ENCODE results near the gene ESD.
"Not testable (repeated sequence)": the region's sequence is repeated elsewhere in the genome, so short reads cannot be mapped to it uniquely, and the experiment has no call there.

Gene ESD

DNA sequence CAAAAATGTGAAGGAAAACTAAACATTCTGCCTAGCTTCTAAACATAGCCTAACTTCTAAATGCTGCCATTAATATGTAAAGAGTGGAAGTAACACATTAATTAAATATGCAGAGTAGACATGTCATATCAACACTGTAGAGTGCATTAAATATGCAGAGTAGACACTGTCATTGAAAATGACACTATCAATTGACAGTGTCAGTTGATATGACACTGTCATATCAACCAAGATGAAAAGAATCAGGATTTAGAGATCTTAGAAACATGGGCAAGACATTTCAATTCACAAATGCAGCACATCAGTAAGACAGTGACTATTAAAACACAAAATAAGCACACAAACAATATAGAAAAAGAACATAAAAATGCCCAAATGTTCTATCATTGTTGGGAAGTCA lies 25.3 kb downstream of the ESD start:
- no peak overlapping the region for H3K4me3 ChIP-seq (ENCODE audit: insufficient read depth, low read length, poor library complexity, severe bottlenecking)
- no peak overlapping the region for H3K9ac ChIP-seq (ENCODE audit: low read length)
- H3K79me2 ChIP-seq (ENCODE audit: insufficient read depth, low read length) = no peaks in the 10 kb centered on the region
- TF ChIP-seq, protein P1, sequence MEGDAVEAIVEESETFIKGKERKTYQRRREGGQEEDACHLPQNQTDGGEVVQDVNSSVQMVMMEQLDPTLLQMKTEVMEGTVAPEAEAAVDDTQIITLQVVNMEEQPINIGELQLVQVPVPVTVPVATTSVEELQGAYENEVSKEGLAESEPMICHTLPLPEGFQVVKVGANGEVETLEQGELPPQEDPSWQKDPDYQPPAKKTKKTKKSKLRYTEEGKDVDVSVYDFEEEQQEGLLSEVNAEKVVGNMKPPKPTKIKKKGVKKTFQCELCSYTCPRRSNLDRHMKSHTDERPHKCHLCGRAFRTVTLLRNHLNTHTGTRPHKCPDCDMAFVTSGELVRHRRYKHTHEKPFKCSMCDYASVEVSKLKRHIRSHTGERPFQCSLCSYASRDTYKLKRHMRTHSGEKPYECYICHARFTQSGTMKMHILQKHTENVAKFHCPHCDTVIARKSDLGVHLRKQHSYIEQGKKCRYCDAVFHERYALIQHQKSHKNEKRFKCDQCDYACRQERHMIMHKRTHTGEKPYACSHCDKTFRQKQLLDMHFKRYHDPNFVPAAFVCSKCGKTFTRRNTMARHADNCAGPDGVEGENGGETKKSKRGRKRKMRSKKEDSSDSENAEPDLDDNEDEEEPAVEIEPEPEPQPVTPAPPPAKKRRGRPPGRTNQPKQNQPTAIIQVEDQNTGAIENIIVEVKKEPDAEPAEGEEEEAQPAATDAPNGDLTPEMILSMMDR (IDR thresholded peaks at IDR 0.05; ENCODE audit: insufficient read depth, low read length, poor library complexity, severe bottlenecking) = no peak
- no peak for TF ChIP-seq EZH2phosphoT487 (conservative IDR thresholded peaks at IDR 0.05; ENCODE audit: low read length)
- H3K27me3 ChIP-seq (ENCODE audit: low read length) = no peaks in the 10 kb centered on the region
- H3K4me2 ChIP-seq (ENCODE audit: low read depth, low read length, poor library complexity, severe bottlenecking) = no peak overlapping the region
- H4K20me1 ChIP-seq (ENCODE audit: low read depth, low read length) = no peaks in the 10 kb centered on the region
- no peak overlapping the region for H3K27ac ChIP-seq (ENCODE audit: low read depth, low read length)
- H3K36me3 ChIP-seq (ENCODE audit: low read length) = peaks cover 39% of the 10 kb centered on the region
- no peaks in the 10 kb centered on the region for H3K9me3 ChIP-seq (ENCODE audit: insufficient read depth, low read length)
- H3F3A ChIP-seq (ENCODE audit: insufficient read depth) = no peaks in the 10 kb centered on the region
- H2AFZ ChIP-seq (ENCODE audit: low read depth, low read length, severe bottlenecking) = no peak overlapping the region
- H3K9me2 ChIP-seq (replicated peaks; ENCODE audit: insufficient read depth, low read length) = no peaks in the 10 kb centered on the region

DNA sequence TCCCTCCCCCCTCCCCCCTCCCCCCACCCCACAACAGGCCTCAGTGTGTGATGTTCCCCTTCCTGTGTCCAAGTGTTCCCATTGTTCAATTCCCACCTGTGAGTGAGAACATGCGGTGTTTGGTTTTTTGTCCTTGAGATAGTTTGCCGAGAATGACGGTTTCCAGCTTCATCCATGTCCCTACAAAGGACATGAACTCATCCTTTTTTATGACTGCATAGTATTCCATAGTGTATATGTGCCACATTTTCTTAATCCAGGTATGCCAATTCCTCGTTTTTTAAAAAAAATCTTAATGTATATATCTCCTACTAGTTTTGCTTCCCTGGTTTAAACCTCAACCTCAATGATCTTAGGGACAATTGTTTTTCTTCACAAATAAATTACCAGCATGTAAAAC lies 27.0 kb downstream of the ESD start:
- not testable (repeated sequence) for H3K4me2 ChIP-seq (ENCODE audit: low read depth, low read length, poor library complexity, severe bottlenecking); H3K9ac ChIP-seq (ENCODE audit: low read length); H3K79me2 ChIP-seq (ENCODE audit: insufficient read depth, low read length); H2AFZ ChIP-seq (ENCODE audit: low read depth, low read length, severe bottlenecking); H3F3A ChIP-seq (ENCODE audit: insufficient read depth); H3K9me3 ChIP-seq (ENCODE audit: insufficient read depth, low read length); H3K4me3 ChIP-seq (ENCODE audit: insufficient read depth, low read length, poor library complexity, severe bottlenecking); H3K9me2 ChIP-seq (replicated peaks; ENCODE audit: insufficient read depth, low read length); H4K20me1 ChIP-seq (ENCODE audit: low read depth, low read length); H3K27me3 ChIP-seq (ENCODE audit: low read length); H3K27ac ChIP-seq (ENCODE audit: low read depth, low read length)
- peaks cover 24% of the 10 kb centered on the region for H3K36me3 ChIP-seq (ENCODE audit: low read length)

DNA sequence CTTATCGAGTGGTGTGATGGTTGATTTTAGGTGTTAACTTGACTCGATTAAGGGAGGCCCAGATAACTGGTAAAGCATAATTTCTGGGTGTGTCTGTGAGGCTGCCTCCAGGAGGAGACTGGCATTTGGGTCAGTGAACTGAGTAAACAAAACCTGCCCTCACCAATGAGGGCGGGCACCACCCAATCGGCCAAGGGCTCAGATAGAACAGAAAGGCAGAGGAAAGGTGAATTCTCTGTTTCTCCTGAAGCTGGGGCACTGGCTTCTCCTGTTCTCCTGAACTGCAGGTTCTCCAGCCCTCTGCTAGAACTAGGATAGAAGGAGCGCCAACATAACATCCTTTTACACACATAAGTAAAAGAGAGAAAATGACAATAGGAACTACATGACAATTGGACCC lies 35.1 kb downstream of the ESD start:
- no peak for TF ChIP-seq EZH2phosphoT487 (conservative IDR thresholded peaks at IDR 0.05; ENCODE audit: low read length)
- TF ChIP-seq, protein P1 (IDR thresholded peaks at IDR 0.05; ENCODE audit: insufficient read depth, low read length, poor library complexity, severe bottlenecking) = no peak
- Histone ChIP-seq H3F3A (ENCODE audit: insufficient read depth) (no peaks in the 10 kb centered on the region), H3K9me3 (ENCODE audit: insufficient read depth, low read length) (no peaks in the 10 kb centered on the region), H3K9me2 (replicated peaks; ENCODE audit: insufficient read depth, low read length) (no peaks in the 10 kb centered on the region), H3K27ac (ENCODE audit: low read depth, low read length) (no peak overlapping the region), H2AFZ (ENCODE audit: low read depth, low read length, severe bottlenecking) (no peak overlapping the region), H3K79me2 (ENCODE audit: insufficient read depth, low read length) (no peaks in the 10 kb centered on the region), H3K36me3 (ENCODE audit: low read length) (no peaks in the 10 kb centered on the region), H3K9ac (ENCODE audit: low read length) (no peak overlapping the region), H3K4me2 (ENCODE audit: low read depth, low read length, poor library complexity, severe bottlenecking) (no peak overlapping the region), H4K20me1 (ENCODE audit: low read depth, low read length) (no peaks in the 10 kb centered on the region), H3K27me3 (ENCODE audit: low read length) (no peaks in the 10 kb centered on the region), H3K4me3 (ENCODE audit: insufficient read depth, low read length, poor library complexity, severe bottlenecking) (no peak overlapping the region)

DNA sequence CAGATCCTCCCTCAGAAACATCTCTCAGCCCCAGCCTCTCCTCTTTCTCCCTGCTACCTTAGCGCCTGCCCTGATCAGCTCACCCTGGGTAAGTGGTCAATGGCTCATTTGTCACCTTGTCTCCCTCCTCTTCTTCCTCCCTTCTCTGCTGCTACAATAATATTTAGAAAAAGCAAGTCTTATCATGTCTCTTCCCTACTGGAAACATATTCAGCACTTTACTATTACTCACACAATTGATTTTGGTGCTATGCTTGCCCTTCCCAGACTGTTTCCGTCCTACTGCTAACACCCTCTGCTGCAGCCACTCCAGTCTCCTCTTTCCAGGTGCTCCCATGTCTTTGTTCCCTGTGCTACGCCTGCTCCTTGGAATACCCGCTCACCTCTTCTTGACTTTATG lies 35.8 kb downstream of the ESD start:
- Histone ChIP-seq H3K9me3 (ENCODE audit: insufficient read depth, low read length) (no peaks in the 10 kb centered on the region), H3K36me3 (ENCODE audit: low read length) (no peaks in the 10 kb centered on the region), H3K9ac (ENCODE audit: low read length) (no peak overlapping the region), H3K27ac (ENCODE audit: low read depth, low read length) (no peak overlapping the region), H3K4me2 (ENCODE audit: low read depth, low read length, poor library complexity, severe bottlenecking) (no peak overlapping the region), H3F3A (ENCODE audit: insufficient read depth) (no peaks in the 10 kb centered on the region), H3K27me3 (ENCODE audit: low read length) (no peaks in the 10 kb centered on the region), H4K20me1 (ENCODE audit: low read depth, low read length) (no peaks in the 10 kb centered on the region), H2AFZ (ENCODE audit: low read depth, low read length, severe bottlenecking) (no peak overlapping the region), H3K9me2 (replicated peaks; ENCODE audit: insufficient read depth, low read length) (no peaks in the 10 kb centered on the region), H3K79me2 (ENCODE audit: insufficient read depth, low read length) (no peaks in the 10 kb centered on the region), H3K4me3 (ENCODE audit: insufficient read depth, low read length, poor library complexity, severe bottlenecking) (no peak overlapping the region)
- no peak for TF ChIP-seq EZH2phosphoT487 (conservative IDR thresholded peaks at IDR 0.05; ENCODE audit: low read length)
- TF ChIP-seq, protein P1 (IDR thresholded peaks at IDR 0.05; ENCODE audit: insufficient read depth, low read length, poor library complexity, severe bottlenecking) = no peak

Data from SU-DHL-6 (cell line).